HepG2 (cell line): ENCODE results near the gene CIROP. TPM values are rescaled to one million over a fixed set of nuclear protein-coding genes. Genes with fewer than 3 reads are reported as not detected.

ENCODE experiments used
- ARID5B ChIP-seq: IDR thresholded peaks from 2 replicates; pipeline ENCODE4 v1.4.0; 2020; ENCODE audit warnings: mild to moderate bottlenecking, missing genetic modification reagents
- CAMTA2 ChIP-seq: sonication (generic); formaldehyde crosslinking; IDR thresholded peaks from 2 replicates; pipeline ENCODE4 v1.4.0; 2020; ENCODE audit warnings: mild to moderate bottlenecking, missing genetic modification reagents, borderline replicate concordance
- EZH2 ChIP-seq: conservative IDR thresholded peaks from 2 replicates; pipeline ENCODE4 v1.6.1; 2012; ENCODE audit warnings: mild to moderate bottlenecking, low read depth, low read length, moderate library complexity
- FOXK1 ChIP-seq: sonication (generic); formaldehyde crosslinking; IDR thresholded peaks from 2 replicates; pipeline ENCODE4 v1.4.0; 2020; ENCODE audit warnings: low read depth, missing genetic modification reagents, borderline replicate concordance
- HES4 ChIP-seq: sonication (generic); formaldehyde crosslinking; IDR thresholded peaks from 2 replicates; pipeline ENCODE4 v1.9.0; 2021; ENCODE audit warnings: mild to moderate bottlenecking, missing genetic modification reagents, borderline replicate concordance
- RXRA ChIP-seq: sonication (generic); formaldehyde crosslinking; IDR thresholded peaks from 2 replicates; pipeline ENCODE4 v1.5.1; 2020; ENCODE audit warnings: missing genetic modification reagents
- ZFP36 ChIP-seq: fragments of 150-350 bp; IDR thresholded peaks from 2 replicates; pipeline ENCODE4 v1.6.1; 2018; ENCODE audit warnings: borderline replicate concordance, low read length, low read depth; ENCODE audit not compliant: partially characterized antibody
- ZNF441 ChIP-seq: sonication (generic); formaldehyde crosslinking; IDR thresholded peaks from 2 replicates; pipeline ENCODE4 v1.7.0; 2021; ENCODE audit warnings: missing genetic modification reagents, borderline replicate concordance
- ZNF484 ChIP-seq: sonication (generic); formaldehyde crosslinking; IDR thresholded peaks from 2 replicates; pipeline ENCODE4 v1.5.1; 2020; ENCODE audit warnings: mild to moderate bottlenecking, low read depth, missing genetic modification reagents, borderline replicate concordance
- ZNF629 ChIP-seq: sonication (generic); formaldehyde crosslinking; conservative IDR thresholded peaks from 2 replicates; pipeline ENCODE4 v1.5.0; 2020; ENCODE audit warnings: missing genetic modification reagents
- polyA plus RNA-seq, 8 experiments: library from polyadenylated mRNA; depleted of rRNA in 3 of 8; stranded (reverse) in 7 of 8; unstranded in 1 of 8; fragments of >200 nt; fragmentation: Illumina TruSeq in 4 of 8; extraction: Trizol in 4 of 8; gene quantifications; 2 replicates each; pipeline versions ENCODE4 v1.2.1 to v1.2.3, GENCODE V29; 2011 to 2016; ENCODE audit warnings: low read depth in 4 of 8, missing spikeins in 1 of 8, mixed read lengths in 1 of 8; ENCODE audit not compliant: insufficient read depth in 1 of 8
- total RNA-seq, 5 experiments: library from RNA; depleted of rRNA; stranded (reverse); fragments of >200 nt; fragmentation: Illumina TruSeq; extraction: Trizol; gene quantifications; 2 replicates each; pipeline ENCODE4 v1.2.3, GENCODE V29; 2016; ENCODE audit warnings: low read depth in 1 of 5
- TF ChIP-seq, protein P1 (sequence below): sonication (generic); formaldehyde crosslinking; IDR thresholded peaks from 2 replicates; pipeline ENCODE4 v1.4.0; 2020; ENCODE audit warnings: missing genetic modification reagents
- TF ChIP-seq, protein P2 (sequence below): sonication (generic); formaldehyde crosslinking; IDR thresholded peaks from 2 replicates; pipeline ENCODE4 v1.8.1; 2023; ENCODE audit warnings: missing genetic modification reagents, mild to moderate bottlenecking, borderline replicate concordance
- TF ChIP-seq, protein P3 (sequence below): sonication (generic); formaldehyde crosslinking; IDR thresholded peaks from 2 replicates; pipeline ENCODE4 v1.9.0; 2022; ENCODE audit warnings: missing genetic modification reagents, mild to moderate bottlenecking, borderline replicate concordance
- TF ChIP-seq, protein P4 (sequence below): sonication (generic); formaldehyde crosslinking; IDR thresholded peaks from 2 replicates; pipeline ENCODE4 v1.4.0; 2020; ENCODE audit warnings: missing genetic modification reagents
- TF ChIP-seq, protein P5 (sequence below): sonication (generic); formaldehyde crosslinking; IDR thresholded peaks from 2 replicates; pipeline ENCODE4 v1.9.0; 2022; ENCODE audit warnings: low read depth, missing genetic modification reagents
- TF ChIP-seq, protein P6 (sequence below): sonication (generic); formaldehyde crosslinking; IDR thresholded peaks from 2 replicates; pipeline ENCODE4 v1.8.0; 2023; ENCODE audit warnings: mild to moderate bottlenecking, missing genetic modification reagents

The CIROP gene
- total and polyA plus RNA-seq, 2 of the 13 experiments (the other 11 are each of a cell fraction or from before 2014, with no cell fraction given): 0.07 TPM; not detected in 1

GRCh38 chr14:23094666-23095195 is 10.1 kb downstream of the CIROP start, which contains the start of gene ACIN1 (continued):
- TF ChIP-seq, protein P1, sequence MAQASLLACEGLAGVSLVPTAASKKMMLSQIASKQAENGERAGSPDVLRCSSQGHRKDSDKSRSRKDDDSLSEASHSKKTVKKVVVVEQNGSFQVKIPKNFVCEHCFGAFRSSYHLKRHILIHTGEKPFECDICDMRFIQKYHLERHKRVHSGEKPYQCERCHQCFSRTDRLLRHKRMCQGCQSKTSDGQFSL (CRISPR knock-in tag): peak; percentile 77
- TF ChIP-seq CAMTA2 (CRISPR knock-in tag): peak; percentile 98; the same call in 1 of the 2 replicates
- TF ChIP-seq FOXK1 (CRISPR knock-in tag): peak; percentile 88; the same call in 1 of the 2 replicates
- TF ChIP-seq, protein P2, sequence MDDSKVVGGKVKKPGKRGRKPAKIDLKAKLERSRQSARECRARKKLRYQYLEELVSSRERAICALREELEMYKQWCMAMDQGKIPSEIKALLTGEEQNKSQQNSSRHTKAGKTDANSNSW (CRISPR knock-in tag): peak; percentile 97
- peak; percentile 62 for TF ChIP-seq ZNF629 (CRISPR knock-in tag)
- TF ChIP-seq ARID5B (CRISPR knock-in tag): peak; percentile 78
- peak; percentile 95 for TF ChIP-seq ZNF441 (CRISPR knock-in tag)
- peak; percentile 98 for TF ChIP-seq HES4 (CRISPR knock-in tag)
- no peak for TF ChIP-seq EZH2
- TF ChIP-seq RXRA (CRISPR knock-in tag): peak; percentile 93; the same call in 1 of the 2 replicates
- no peak for TF ChIP-seq ZFP36
- TF ChIP-seq, protein P3, sequence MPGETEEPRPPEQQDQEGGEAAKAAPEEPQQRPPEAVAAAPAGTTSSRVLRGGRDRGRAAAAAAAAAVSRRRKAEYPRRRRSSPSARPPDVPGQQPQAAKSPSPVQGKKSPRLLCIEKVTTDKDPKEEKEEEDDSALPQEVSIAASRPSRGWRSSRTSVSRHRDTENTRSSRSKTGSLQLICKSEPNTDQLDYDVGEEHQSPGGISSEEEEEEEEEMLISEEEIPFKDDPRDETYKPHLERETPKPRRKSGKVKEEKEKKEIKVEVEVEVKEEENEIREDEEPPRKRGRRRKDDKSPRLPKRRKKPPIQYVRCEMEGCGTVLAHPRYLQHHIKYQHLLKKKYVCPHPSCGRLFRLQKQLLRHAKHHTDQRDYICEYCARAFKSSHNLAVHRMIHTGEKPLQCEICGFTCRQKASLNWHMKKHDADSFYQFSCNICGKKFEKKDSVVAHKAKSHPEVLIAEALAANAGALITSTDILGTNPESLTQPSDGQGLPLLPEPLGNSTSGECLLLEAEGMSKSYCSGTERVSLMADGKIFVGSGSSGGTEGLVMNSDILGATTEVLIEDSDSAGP (CRISPR knock-in tag): peak; percentile 98
- TF ChIP-seq, protein P4, sequence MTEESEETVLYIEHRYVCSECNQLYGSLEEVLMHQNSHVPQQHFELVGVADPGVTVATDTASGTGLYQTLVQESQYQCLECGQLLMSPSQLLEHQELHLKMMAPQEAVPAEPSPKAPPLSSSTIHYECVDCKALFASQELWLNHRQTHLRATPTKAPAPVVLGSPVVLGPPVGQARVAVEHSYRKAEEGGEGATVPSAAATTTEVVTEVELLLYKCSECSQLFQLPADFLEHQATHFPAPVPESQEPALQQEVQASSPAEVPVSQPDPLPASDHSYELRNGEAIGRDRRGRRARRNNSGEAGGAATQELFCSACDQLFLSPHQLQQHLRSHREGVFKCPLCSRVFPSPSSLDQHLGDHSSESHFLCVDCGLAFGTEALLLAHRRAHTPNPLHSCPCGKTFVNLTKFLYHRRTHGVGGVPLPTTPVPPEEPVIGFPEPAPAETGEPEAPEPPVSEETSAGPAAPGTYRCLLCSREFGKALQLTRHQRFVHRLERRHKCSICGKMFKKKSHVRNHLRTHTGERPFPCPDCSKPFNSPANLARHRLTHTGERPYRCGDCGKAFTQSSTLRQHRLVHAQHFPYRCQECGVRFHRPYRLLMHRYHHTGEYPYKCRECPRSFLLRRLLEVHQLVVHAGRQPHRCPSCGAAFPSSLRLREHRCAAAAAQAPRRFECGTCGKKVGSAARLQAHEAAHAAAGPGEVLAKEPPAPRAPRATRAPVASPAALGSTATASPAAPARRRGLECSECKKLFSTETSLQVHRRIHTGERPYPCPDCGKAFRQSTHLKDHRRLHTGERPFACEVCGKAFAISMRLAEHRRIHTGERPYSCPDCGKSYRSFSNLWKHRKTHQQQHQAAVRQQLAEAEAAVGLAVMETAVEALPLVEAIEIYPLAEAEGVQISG (CRISPR knock-in tag): peak; percentile 83
- peak; percentile 93; the same call in 1 of the 2 replicates for TF ChIP-seq ZNF484 (CRISPR knock-in tag)
- TF ChIP-seq, protein P5, sequence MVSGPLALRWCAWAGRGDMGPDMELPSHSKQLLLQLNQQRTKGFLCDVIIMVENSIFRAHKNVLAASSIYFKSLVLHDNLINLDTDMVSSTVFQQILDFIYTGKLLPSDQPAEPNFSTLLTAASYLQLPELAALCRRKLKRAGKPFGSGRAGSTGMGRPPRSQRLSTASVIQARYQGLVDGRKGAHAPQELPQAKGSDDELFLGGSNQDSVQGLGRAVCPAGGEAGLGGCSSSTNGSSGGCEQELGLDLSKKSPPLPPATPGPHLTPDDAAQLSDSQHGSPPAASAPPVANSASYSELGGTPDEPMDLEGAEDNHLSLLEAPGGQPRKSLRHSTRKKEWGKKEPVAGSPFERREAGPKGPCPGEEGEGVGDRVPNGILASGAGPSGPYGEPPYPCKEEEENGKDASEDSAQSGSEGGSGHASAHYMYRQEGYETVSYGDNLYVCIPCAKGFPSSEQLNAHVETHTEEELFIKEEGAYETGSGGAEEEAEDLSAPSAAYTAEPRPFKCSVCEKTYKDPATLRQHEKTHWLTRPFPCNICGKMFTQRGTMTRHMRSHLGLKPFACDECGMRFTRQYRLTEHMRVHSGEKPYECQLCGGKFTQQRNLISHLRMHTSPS: peak; percentile 84
- TF ChIP-seq, protein P6, sequence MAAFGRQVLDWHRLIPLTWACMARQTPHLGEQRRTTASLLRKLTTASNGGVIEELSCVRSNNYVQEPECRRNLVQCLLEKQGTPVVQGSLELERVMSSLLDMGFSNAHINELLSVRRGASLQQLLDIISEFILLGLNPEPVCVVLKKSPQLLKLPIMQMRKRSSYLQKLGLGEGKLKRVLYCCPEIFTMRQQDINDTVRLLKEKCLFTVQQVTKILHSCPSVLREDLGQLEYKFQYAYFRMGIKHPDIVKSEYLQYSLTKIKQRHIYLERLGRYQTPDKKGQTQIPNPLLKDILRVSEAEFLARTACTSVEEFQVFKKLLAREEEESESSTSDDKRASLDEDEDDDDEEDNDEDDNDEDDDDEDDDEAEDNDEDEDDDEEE (CRISPR knock-in tag): peak; percentile 93
